NCI-H1105 treated with DMSO at 0.1 percent for 48 hours (cell line): ENCODE data around the gene FRY.

Experiments used
- DNase-seq: peaks from one replicate; lab custom pipeline; 2025; lab: John Stamatoyannopoulos, UW

The FRY gene

GRCh38 chr13:32174366-32174765 lies 142.8 kb downstream of the FRY start:
- DNase-seq = no peak

- DNase-seq = no peak
These were observed 143.7 kb downstream of the FRY start for GRCh38 chr13:32175307-32175706.

GRCh38 chr13:32175943-32176342 lies 144.4 kb downstream of the FRY start:
- DNase-seq = no peak

- no peak for DNase-seq
These were observed 145.1 kb downstream of the FRY start for GRCh38 chr13:32176696-32177095.

- no peak for DNase-seq
These were observed 147.2 kb downstream of the FRY start for GRCh38 chr13:32178763-32179162.

- no peak for DNase-seq
These were observed 148.1 kb downstream of the FRY start for GRCh38 chr13:32179708-32180107.

GRCh38 chr13:32187651-32188050 lies 156.1 kb downstream of the FRY start:
- no peak for DNase-seq

- no peak for DNase-seq
These were observed 160.0 kb downstream of the FRY start for GRCh38 chr13:32191452-32191998.

GRCh38 chr13:32195713-32196112 lies 164.1 kb downstream of the FRY start:
- no peak for DNase-seq

- DNase-seq = no peak
These were observed 167.6 kb downstream of the FRY start for GRCh38 chr13:32199168-32199567.

GRCh38 chr13:32200741-32201140 lies 169.2 kb downstream of the FRY start:
- DNase-seq = no peak

GRCh38 chr13:32201809-32202208 lies 170.2 kb downstream of the FRY start:
- DNase-seq = no peak

GRCh38 chr13:32202268-32202667 lies 170.7 kb downstream of the FRY start:
- DNase-seq = no peak

GRCh38 chr13:32203221-32203620 lies 171.6 kb downstream of the FRY start:
- DNase-seq = no peak

- no peak for DNase-seq
These were observed 172.2 kb downstream of the FRY start for GRCh38 chr13:32203736-32204135.

- no peak for DNase-seq
These were observed 174.0 kb downstream of the FRY start for GRCh38 chr13:32205431-32206096.

- no peak for DNase-seq
These were observed 174.6 kb downstream of the FRY start for GRCh38 chr13:32206097-32206740.

GRCh38 chr13:32208860-32209259 lies 177.3 kb downstream of the FRY start:
- no peak for DNase-seq

- no peak for DNase-seq
These were observed 178.1 kb downstream of the FRY start for GRCh38 chr13:32209652-32210051.

- no peak for DNase-seq
These were observed 178.5 kb downstream of the FRY start for GRCh38 chr13:32210101-32210500.

- DNase-seq = no peak
These were observed 180.2 kb downstream of the FRY start for GRCh38 chr13:32211813-32212212.

- no peak for DNase-seq
These were observed 180.8 kb downstream of the FRY start for GRCh38 chr13:32212421-32212820.

- no peak for DNase-seq
These were observed 182.1 kb downstream of the FRY start for GRCh38 chr13:32213626-32214025.

- DNase-seq = no peak
These were observed 182.5 kb downstream of the FRY start for GRCh38 chr13:32214071-32214470.
